HG03342 (cell line): ENCODE data around the gene SST.
"Not testable (repeated sequence)": the region's sequence is repeated elsewhere in the genome, so short reads cannot be mapped to it uniquely, and the experiment has no call there.

Experiments
- ATAC-seq: cut with Tn5 transposase; IDR thresholded peaks from one replicate; pipeline ENCODE4 v1.9.1; 2021; ENCODE audit warnings: mild to moderate bottlenecking, moderate library complexity; ENCODE audit not compliant: unreplicated experiment

SST gene

DNA sequence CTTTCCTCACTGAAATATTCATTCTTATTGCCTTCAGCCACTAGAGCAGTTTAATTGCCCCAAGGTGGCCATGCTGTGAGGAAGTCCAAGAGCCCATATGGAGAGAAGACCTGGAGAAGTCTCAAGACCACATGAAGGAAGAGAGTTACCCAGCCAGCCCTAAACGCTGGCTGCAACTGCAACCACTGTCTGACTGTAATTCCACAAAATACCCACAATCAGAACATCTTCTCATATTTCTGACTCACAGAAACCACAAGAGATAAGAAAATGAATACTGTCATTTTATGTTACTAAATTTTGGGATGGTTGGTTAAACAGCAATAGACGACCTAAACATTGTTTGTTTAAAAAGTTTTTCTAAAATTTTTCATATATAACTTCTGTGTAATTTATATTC, 14.7 kb upstream of the SST start:
- no peak for ATAC-seq

- no peak for ATAC-seq
Observed at GRCh38 chr3:187684444-187684843, 14.2 kb upstream of the SST start.

DNA sequence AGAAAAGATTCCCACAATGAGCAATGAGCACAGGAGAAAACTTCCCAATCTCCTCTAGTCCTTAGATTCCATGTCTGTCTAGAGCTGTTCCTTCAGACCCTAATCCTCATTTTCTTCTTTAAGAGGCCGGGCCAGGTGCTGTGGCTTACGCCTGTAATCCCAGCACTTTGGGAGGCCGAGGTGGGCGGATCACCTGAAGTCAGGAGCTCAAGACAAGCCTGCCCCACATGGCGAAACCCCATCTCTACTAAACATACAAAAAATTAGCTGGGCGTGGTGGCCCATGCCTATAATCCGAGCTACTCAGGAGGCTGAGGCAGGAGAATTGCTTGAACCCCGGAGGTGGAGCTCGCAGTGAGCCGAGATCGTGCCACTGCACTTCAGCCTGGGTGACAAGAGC, 11.6 kb upstream of the SST start:
- not testable (repeated sequence) for ATAC-seq

DNA sequence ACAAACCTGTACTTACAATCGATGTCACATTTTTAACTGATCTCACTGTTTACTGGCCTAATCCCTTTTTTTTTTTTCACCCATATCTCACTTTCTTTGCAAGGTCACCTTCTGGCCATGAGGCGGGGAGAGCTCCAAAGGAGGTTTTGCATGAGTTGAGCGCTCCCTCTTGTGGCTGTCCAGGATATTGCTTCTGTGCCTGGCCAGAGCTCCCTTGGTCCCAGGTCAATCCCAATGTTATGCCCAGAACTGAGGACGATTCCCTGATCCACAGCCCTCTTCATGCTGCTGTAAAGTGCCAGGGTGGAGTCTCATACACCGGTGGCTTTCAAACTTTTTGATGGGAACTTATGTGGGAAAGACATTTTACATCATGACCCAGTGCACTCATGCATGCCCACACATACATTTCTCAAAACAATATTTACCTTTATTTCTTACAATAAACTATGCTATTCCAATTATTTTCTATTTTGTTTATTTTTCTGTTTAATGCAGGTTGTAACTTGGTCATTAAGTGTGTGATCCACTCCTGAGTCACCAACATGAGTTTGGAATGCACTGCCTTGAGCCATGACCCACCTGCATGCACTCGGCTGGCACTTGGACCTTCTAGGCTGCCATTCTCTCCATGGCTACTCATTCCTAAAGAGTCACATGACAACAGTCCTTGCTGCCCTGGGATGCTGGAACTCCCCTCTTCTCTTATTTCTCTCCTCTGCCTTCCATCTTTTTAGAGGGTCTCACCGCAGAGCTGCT, 9.6 kb upstream of the SST start:
- ATAC-seq, result no peak

DNA sequence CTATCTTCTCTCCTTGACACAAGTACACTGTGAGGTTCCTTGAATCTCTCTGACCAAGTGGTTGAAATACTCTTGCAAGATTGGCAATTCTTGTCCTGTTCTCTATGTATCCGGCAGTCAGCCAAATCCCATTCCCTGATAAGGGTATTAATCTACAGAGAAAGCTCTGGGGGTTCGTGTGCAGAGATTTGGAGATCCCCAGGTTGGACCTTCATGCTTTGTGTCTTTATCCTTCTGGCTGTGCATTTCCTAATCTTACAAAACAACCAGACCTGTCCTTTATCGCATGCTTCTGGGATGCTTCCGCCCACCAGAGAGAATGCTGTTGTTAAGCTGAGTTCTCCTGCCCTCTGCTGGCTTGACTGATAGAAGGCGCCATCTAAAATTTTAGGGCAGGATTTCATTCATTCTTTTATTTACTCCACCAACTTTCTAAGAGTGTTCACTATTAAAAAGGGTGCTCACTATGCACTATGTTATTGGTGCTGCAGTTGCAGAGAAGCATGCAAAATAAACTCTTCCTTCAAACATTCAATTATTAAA, 8.6 kb upstream of the SST start:
- no peak for ATAC-seq

- ATAC-seq, result no peak
Observed at GRCh38 chr3:187677604-187678003, 7.4 kb upstream of the SST start.

GRCh38 chr3:187673012-187673411, 2.8 kb upstream of the SST start:
- ATAC-seq, result no peak

DNA sequence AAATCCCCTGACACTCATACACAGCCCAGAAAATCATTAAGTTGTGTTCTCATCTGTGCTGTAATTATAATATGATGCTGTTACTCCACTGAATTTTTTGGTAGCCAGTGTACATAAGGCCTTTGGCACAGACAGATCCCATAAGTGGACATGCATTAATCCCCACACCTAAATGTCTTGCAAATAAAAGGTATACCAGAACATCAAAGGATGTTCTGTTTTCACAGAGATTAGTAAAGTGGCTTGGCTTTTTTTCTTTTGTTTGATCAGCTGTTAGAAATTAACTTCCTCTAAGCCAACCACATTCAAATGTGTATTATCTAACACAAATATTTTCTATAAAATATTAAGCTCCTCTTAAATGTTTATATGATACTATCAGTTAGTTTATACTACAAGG, 2.7 kb downstream of the SST start:
- no peak for ATAC-seq

- ATAC-seq, result no peak
Observed at GRCh38 chr3:187665764-187666402, 4.3 kb downstream of the SST start.

DNA sequence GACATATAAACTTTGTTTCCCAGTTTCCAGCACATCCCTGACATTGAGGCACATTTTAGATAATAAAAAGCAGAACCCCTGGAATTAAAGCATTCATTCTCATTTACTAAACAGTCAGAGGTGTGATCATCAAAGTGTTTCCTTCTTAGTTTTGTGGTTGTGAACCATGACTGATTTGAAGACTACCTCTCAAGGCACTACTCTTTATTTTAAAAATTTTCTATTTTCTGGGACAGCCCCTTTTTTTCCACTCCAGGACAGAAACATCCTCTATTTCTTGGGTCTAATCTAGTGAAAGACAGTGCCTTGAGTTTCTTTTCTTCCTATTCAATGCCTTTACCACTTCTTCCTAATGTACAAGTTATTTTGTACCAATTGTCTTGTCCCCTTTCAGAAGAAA, 5.2 kb downstream of the SST start:
- ATAC-seq, result no peak

- no peak for ATAC-seq
Observed at GRCh38 chr3:187662848-187663409, 7.3 kb downstream of the SST start.

GRCh38 chr3:187661267-187661666, 8.9 kb downstream of the SST start:
- no peak for ATAC-seq

- no peak for ATAC-seq
Observed at GRCh38 chr3:187651282-187651681, 18.9 kb downstream of the SST start.

DNA sequence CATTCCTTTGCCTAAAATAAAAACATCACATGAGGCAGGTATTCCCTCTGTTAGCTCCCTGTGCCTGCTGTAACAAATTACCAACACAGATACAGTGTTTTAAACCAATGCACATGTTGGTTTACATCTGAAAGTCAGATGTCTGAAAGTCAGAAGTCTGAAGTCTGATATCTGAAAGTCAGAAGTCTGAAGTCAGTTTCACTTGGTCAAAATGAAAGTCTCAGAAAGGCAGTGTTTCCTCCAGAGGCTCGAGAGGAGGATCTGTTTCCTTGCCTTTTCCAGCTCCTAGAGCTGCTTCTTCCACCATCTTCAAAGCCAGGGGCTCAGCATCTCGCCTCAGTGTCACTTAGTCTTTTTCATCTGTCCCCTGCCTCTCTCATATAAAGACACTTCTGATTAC, 22.0 kb downstream of the SST start:
- peak; percentile 93 for ATAC-seq

DNA sequence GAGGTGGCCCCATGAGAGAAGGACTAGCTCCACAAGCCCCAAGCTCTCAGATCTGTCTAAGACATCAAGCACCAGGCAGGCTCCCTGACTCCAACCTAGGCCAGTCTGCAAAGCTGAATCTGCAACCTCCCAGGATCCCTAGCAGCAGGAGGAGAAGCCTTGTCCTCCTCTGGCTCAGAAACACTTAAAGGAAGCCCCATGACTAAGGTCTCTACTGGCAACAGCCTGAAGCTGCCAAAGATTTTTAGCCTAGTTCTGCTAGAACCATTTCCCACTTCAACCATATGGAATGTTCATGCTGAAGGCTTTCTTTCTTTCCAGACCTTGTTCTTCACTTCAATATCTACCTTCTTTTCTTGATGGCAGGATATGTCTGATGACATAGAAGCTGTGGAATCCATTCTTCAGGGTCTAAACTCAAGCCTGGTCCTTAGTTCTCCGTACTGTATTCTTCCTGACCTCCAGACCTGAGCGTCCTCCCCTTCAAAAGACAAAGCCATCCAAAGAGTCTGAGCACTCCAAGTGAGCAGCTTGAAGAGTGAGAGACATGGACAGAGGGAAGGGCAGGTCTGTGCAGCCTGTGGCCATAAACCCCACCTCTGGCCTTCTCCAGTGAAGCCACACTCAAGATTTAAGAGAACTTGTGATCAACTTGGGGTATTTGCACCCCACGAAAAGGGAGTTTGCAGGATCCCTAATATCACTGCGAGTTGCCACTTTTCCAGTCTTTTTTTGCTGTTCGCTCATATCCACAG, 23.1 kb downstream of the SST start:
- no peak for ATAC-seq

GRCh38 chr3:187645379-187645778, 24.8 kb downstream of the SST start:
- ATAC-seq, result not testable (repeated sequence)

DNA sequence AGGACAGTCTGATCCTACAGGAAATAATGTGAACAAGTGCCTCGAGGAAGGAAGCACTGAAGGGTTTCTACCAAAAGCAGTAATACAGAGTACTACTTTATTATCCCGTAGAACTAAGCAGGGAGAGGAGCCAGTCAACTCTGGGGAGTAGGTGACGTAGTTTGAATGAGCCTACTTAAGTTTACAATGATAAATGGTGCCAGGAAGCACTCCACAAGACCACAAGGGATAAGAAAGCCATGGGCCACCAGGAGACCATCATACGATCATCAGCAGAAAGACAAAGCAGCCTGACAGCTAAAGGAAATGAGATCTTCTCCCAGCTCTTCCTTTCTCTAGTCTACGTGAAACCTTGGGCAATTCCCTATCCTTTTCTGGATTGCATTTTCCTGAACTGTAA, 27.3 kb downstream of the SST start:
- ATAC-seq, result no peak

DNA sequence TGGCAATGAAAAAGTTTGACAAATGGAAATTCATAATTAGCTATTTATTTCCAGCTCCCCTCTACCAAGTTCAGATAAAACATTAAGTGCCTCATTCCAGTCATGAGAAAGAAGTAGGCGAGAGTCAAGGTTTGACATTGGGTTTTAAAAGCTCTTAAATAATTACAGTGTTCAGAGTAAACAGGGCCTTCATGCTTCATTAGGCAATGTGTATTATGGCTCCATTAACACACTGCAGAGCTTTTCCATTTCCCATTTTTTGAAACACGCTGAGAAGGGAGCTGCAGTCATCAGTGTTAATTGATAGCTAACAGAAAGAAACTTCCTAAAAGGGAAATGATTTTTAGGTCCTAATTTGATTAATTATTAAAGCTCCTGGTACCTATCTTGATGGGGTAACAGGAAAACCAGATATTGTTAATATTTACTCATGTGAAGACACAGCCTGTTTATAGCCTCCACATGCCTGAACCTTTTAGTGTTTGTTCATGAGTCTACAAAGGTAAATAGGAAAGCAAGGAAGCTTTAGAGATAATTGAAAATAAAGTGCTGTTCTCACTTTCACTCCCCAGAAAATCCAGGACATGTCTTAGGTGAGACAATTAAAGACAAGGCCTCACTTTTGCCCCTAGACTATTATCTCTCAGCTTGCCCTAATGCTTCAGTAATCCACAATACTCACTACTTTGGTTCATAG, 28.7 kb downstream of the SST start:
- no peak for ATAC-seq

GRCh38 chr3:187640569-187641059, 29.6 kb downstream of the SST start:
- no peak for ATAC-seq

DNA sequence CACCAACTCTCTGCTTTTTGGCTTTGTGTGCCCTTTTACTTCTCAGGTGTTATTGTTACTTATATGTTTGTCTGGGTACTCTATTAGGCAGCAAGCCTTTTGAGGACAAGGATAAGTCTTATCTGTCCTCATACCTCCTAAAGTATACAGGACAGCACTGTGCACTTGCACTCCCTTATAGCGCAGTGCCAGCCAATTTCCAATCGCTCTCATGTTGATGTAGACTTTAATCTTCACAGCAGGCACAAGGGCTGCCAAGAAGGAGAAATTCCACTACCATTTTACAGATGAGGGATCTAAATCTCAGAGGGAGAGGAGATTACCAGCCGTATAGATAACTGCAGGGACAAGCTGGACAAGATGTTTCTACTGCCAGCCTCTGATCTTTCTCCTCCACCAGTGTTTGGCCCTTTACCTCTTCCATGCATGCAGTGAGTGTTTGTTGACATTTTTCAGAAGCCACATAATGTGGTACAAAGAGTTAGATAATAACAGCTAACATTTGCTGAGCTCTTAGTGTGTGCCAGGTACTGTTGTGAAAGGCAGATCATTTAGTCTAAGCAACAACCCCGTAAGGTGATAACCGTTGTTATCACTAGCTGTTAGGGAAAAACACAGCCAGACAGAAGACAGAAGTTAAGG, 30.1 kb downstream of the SST start:
- ATAC-seq, result no peak
